SK-N-SH (cell line): Measurements from ENCODE around the gene MYO15A. TPM values are rescaled to one million over a fixed set of nuclear protein-coding genes. Genes with fewer than 3 reads are reported as not detected.

Source experiments
- CTCF ChIA-PET: fragments of 300-600, 350-600 bp; formaldehyde crosslinking; extraction: SDS; loops from one replicate; lab custom pipeline; 2021; lab: Yijun Ruan, JAX
- POLR2A ChIA-PET: fragments of 350-600 bp; sonication (Branson Sonifier 250); formaldehyde crosslinking; extraction: SDS; loops from one replicate; lab custom pipeline; 2020; ENCODE audit warnings: antibody characterized with exemption, inconsistent platforms; lab: Yijun Ruan, JAX
- DNase-seq: peaks from one replicate; pipeline ENCODE4 v3.0.0; 2012
- H2AFZ ChIP-seq: fragments of 200-600 bp; sonication (generic); 2 replicates; pipeline ENCODE4 v1.8.1; 2016; ENCODE audit warnings: antibody characterized with exemption, mild to moderate bottlenecking, low read depth
- H3F3A ChIP-seq: fragments of 200-600 bp; sonication (generic); replicated peaks from 2 replicates; pipeline ENCODE3; 2016; ENCODE audit warnings: antibody characterized with exemption, mild to moderate bottlenecking; ENCODE audit not compliant: insufficient read depth
- H3K27ac ChIP-seq, 2 experiments: fragments of 200-500 bp in 1 of 2; fragments of 200-600 bp in 1 of 2; sonication (Bioruptor generic) in 1 of 2; sonication (generic), shearing (Covaris generic) in 1 of 2; 2 replicates each; pipeline versions ENCODE4 v1.5.1 to v1.6.1; 2014 to 2016; ENCODE audit warnings: low read depth in 2 of 2, inconsistent platforms in 1 of 2, low read length in 1 of 2, mild to moderate bottlenecking in 1 of 2, mixed read lengths in 1 of 2
- H3K27me3 ChIP-seq: fragments of 200-600 bp; sonication (generic), shearing (Covaris generic); 2 replicates; pipeline ENCODE4 v1.6.1; 2016; ENCODE audit warnings: mixed run types; ENCODE audit not compliant: insufficient read depth
- H3K36me3 ChIP-seq, 2 experiments: fragments of 200-500 bp in 1 of 2; fragments of 200-600 bp in 1 of 2; sonication (Bioruptor generic) in 1 of 2; sonication (generic) in 1 of 2; replicated peaks in 1 of 2; 2 replicates each; pipeline versions ENCODE3 to v1.5.1; 2014 to 2016; ENCODE audit warnings: low read length in 1 of 2, mild to moderate bottlenecking in 1 of 2; ENCODE audit not compliant: insufficient read depth in 2 of 2, control insufficient read depth in 1 of 2
- H3K4me1 ChIP-seq, 2 experiments: fragments of 200-500 bp in 1 of 2; fragments of 200-600 bp in 1 of 2; sonication (Bioruptor generic) in 1 of 2; sonication (generic), shearing (Covaris generic) in 1 of 2; 2 replicates each; pipeline versions ENCODE4 v1.5.1 to v1.6.1; 2014 to 2016; ENCODE audit warnings: low read depth in 1 of 2, low read length in 1 of 2, mixed run types in 1 of 2; ENCODE audit not compliant: insufficient read depth in 2 of 2, control insufficient read depth in 1 of 2
- H3K4me2 ChIP-seq: fragments of 200-600 bp; sonication (generic), shearing (Covaris generic); 2 replicates; pipeline ENCODE4 v1.6.1; 2017; ENCODE audit warnings: mixed run types
- H3K4me3 ChIP-seq, 2 experiments: fragments of 200-500 bp in 1 of 2; fragments of 200-600 bp in 1 of 2; sonication (Bioruptor generic) in 1 of 2; sonication (generic), shearing (Covaris generic) in 1 of 2; 2 replicates each; pipeline versions ENCODE4 v1.5.1 to v1.8.1; 2014 to 2016; ENCODE audit warnings: low read depth in 2 of 2, inconsistent platforms in 1 of 2, low read length in 1 of 2, mild to moderate bottlenecking in 1 of 2, mixed read lengths in 1 of 2, moderate library complexity in 1 of 2
- H3K79me2 ChIP-seq: fragments of 200-600 bp; sonication (generic); 2 replicates; pipeline ENCODE4 v1.8.1; 2017; ENCODE audit warnings: mild to moderate bottlenecking; ENCODE audit not compliant: insufficient read depth
- H3K9ac ChIP-seq: fragments of 200-600 bp; sonication (generic); 2 replicates; pipeline ENCODE4 v1.6.1; 2017; ENCODE audit warnings: mixed run types
- H3K9me2 ChIP-seq: fragments of 200-600 bp; sonication (generic); 2 replicates; pipeline ENCODE4 v1.6.1; 2017; ENCODE audit warnings: mixed run types
- H3K9me3 ChIP-seq: fragments of 200-600 bp; sonication (generic); 2 replicates; pipeline ENCODE4 v1.6.1; 2017; ENCODE audit warnings: mixed run types, mild to moderate bottlenecking, moderate library complexity
- H4K20me1 ChIP-seq: fragments of 200-600 bp; sonication (generic); 2 replicates; pipeline ENCODE4 v1.6.1; 2017; ENCODE audit warnings: mild to moderate bottlenecking, mixed run types; ENCODE audit not compliant: insufficient read depth
- ELF1 ChIP-seq: IDR thresholded peaks from 2 replicates; pipeline ENCODE4 v1.4.0; 2012
- EP300 ChIP-seq, 2 experiments: IDR thresholded peaks; 2 replicates each; pipeline versions ENCODE4 v1.4.0 to v1.6.1; 2012; ENCODE audit warnings: borderline replicate concordance in 1 of 2, low read depth in 1 of 2, low read length in 1 of 2
- EZH2phosphoT487 ChIP-seq: fragments of 200-600 bp; sonication (generic); IDR thresholded peaks from 2 replicates; pipeline ENCODE4 v1.6.1; 2017; ENCODE audit warnings: low read depth, mixed run types, mild to moderate bottlenecking, antibody characterized with exemption, moderate library complexity, borderline replicate concordance
- FOSL2 ChIP-seq: IDR thresholded peaks from 2 replicates; pipeline ENCODE4 v1.4.0; 2012; ENCODE audit warnings: low read depth, mild to moderate bottlenecking, moderate library complexity, borderline replicate concordance
- FOXM1 ChIP-seq: IDR thresholded peaks from 2 replicates; pipeline ENCODE4 v1.4.0; 2012; ENCODE audit warnings: low read depth, mild to moderate bottlenecking
- GATA2 ChIP-seq: sonication (generic); formaldehyde crosslinking; IDR thresholded peaks from 2 replicates; pipeline ENCODE4 v1.5.0; 2020; ENCODE audit warnings: mild to moderate bottlenecking, missing genetic modification reagents
- JUND ChIP-seq: IDR thresholded peaks from 2 replicates; pipeline ENCODE4 v1.4.0; 2012
- MEF2A ChIP-seq: IDR thresholded peaks from 2 replicates; pipeline ENCODE4 v1.4.0; 2012; ENCODE audit warnings: low read depth, borderline replicate concordance
- MXI1 ChIP-seq: IDR thresholded peaks from 2 replicates; pipeline ENCODE4 v1.6.1; 2012; ENCODE audit warnings: mild to moderate bottlenecking, low read depth, low read length, improper control_type of control experiment
- NRF1 ChIP-seq: IDR thresholded peaks from 2 replicates; pipeline ENCODE4 v1.6.1; 2012; ENCODE audit warnings: low read depth, mild to moderate bottlenecking, low read length
- RCOR1 ChIP-seq: fragments of 150-350 bp; IDR thresholded peaks from 2 replicates; pipeline ENCODE4 v1.6.1; 2017; ENCODE audit warnings: antibody characterized with exemption, low read length
- RFX5 ChIP-seq: IDR thresholded peaks from 2 replicates; pipeline ENCODE4 v1.6.1; 2012; ENCODE audit warnings: mild to moderate bottlenecking, improper control_type of control experiment, low read length
- RXRA ChIP-seq: IDR thresholded peaks from 2 replicates; pipeline ENCODE4 v1.4.0; 2012; ENCODE audit warnings: low read depth, mild to moderate bottlenecking, borderline replicate concordance
- SIN3A ChIP-seq: IDR thresholded peaks from 2 replicates; pipeline ENCODE4 v1.6.1; 2012; ENCODE audit warnings: low read depth, mild to moderate bottlenecking, low read length, moderate library complexity, borderline replicate concordance
- SMC3 ChIP-seq: IDR thresholded peaks from 2 replicates; pipeline ENCODE4 v1.6.1; 2012; ENCODE audit warnings: low read depth, low read length, improper control_type of control experiment
- TAF1 ChIP-seq: IDR thresholded peaks from 2 replicates; pipeline ENCODE4 v1.6.1; 2012; ENCODE audit warnings: low read depth, mild to moderate bottlenecking, low read length, moderate library complexity, borderline replicate concordance
- YY1 ChIP-seq: IDR thresholded peaks from 2 replicates; pipeline ENCODE4 v1.4.0; 2012; ENCODE audit warnings: low read depth, mild to moderate bottlenecking
- whole genome bisulfite sequencing: methylation state at CpG from one replicate; pipeline ENCODE4 v1.1.6; 2017; ENCODE audit warnings: low lambda C conversion rate; 5-methylcytosine and 5-hydroxymethylcytosine counted together
- polyA plus RNA-seq, 3 experiments: library from polyadenylated mRNA; depleted of rRNA; stranded (reverse); fragments of >200 nt; gene quantifications; 2 replicates each; pipeline ENCODE4 v1.2.3, GENCODE V29; 2012
- TF ChIP-seq, protein P1 (sequence below): IDR thresholded peaks from 2 replicates; pipeline ENCODE4 v1.4.0; 2012; ENCODE audit warnings: low read depth, borderline replicate concordance
- TF ChIP-seq, protein P2 (sequence below): fragments of 150-350 bp; IDR thresholded peaks from 2 replicates; pipeline ENCODE4 v1.6.1; 2016; ENCODE audit warnings: mild to moderate bottlenecking, low read depth, low read length
- TF ChIP-seq, protein P3 (sequence below): fragments of 150-350 bp; IDR thresholded peaks from 2 replicates; pipeline ENCODE4 v1.6.1; 2017; ENCODE audit warnings: antibody characterized with exemption, low read length, low read depth, borderline replicate concordance

MYO15A gene
- polyA plus RNA-seq, 1 of the 3 experiments (the other 2 are of a cell fraction): 0.43 TPM

DNA sequence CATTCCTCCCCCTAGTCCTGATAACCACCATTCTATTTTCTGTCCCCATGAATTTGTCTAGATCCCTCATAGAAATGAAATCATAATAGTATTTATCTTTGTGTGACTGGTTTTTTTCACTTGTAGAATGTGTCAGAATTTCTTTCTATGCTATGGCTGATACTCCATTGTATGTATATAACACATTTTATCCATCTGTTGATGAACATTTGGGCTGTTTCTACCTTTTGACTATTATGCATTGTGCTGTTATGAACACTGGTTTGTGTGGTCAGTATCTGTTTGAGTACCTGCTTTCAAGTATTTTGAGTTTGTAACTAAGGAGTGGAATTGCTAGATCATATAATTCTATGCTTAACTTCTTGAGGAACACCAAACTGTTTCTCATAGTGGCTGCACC is 36.8 kb upstream of the MYO15A start:
- H3K36me3 ChIP-seq: no peaks in the 10 kb centered on the region
- CTCF ChIA-PET: no interaction called here
- no peaks in the 10 kb centered on the region for H3K9me3 ChIP-seq
- no peak overlapping the region for H3K4me3 ChIP-seq
- H3K4me2 ChIP-seq: no peak overlapping the region
- no peaks in the 10 kb centered on the region for H3K27me3 ChIP-seq
- H3F3A ChIP-seq: peaks cover 4% of the 10 kb centered on the region
- H3K9me2 ChIP-seq: no peaks in the 10 kb centered on the region
- TF ChIP-seq FOXM1 (no peak), NRF1 (no peak), MXI1 (no peak), JUND (no peak), RFX5 (no peak), RCOR1 (no peak), SIN3A (no peak), YY1 (no peak), MEF2A (no peak), RXRA (no peak), GATA2 (no peak), ELF1 (no peak), EP300 (IDR thresholded peaks at IDR 0.05; ENCODE audit: borderline replicate concordance in 1 of 2, low read depth in 1 of 2, low read length in 1 of 2) (no peak), FOSL2 (no peak)
- TF ChIP-seq, protein P1, sequence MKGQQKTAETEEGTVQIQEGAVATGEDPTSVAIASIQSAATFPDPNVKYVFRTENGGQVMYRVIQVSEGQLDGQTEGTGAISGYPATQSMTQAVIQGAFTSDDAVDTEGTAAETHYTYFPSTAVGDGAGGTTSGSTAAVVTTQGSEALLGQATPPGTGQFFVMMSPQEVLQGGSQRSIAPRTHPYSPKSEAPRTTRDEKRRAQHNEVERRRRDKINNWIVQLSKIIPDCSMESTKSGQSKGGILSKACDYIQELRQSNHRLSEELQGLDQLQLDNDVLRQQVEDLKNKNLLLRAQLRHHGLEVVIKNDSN: no peak
- TF ChIP-seq, protein P2, sequence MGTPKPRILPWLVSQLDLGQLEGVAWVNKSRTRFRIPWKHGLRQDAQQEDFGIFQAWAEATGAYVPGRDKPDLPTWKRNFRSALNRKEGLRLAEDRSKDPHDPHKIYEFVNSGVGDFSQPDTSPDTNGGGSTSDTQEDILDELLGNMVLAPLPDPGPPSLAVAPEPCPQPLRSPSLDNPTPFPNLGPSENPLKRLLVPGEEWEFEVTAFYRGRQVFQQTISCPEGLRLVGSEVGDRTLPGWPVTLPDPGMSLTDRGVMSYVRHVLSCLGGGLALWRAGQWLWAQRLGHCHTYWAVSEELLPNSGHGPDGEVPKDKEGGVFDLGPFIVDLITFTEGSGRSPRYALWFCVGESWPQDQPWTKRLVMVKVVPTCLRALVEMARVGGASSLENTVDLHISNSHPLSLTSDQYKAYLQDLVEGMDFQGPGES: no peak
- H3K9ac ChIP-seq: no peak overlapping the region
- no peak for DNase-seq
- H3K79me2 ChIP-seq: no peaks in the 10 kb centered on the region
- no peak overlapping the region for H3K27ac ChIP-seq
- POLR2A ChIA-PET: no interaction called here
- H3K4me1 ChIP-seq: peaks cover 0 to 2% of the 10 kb centered on the region in 2 experiments; a peak in 1 of 4 replicates
- no peak overlapping the region for H2AFZ ChIP-seq
- H4K20me1 ChIP-seq: no peaks in the 10 kb centered on the region

DNA sequence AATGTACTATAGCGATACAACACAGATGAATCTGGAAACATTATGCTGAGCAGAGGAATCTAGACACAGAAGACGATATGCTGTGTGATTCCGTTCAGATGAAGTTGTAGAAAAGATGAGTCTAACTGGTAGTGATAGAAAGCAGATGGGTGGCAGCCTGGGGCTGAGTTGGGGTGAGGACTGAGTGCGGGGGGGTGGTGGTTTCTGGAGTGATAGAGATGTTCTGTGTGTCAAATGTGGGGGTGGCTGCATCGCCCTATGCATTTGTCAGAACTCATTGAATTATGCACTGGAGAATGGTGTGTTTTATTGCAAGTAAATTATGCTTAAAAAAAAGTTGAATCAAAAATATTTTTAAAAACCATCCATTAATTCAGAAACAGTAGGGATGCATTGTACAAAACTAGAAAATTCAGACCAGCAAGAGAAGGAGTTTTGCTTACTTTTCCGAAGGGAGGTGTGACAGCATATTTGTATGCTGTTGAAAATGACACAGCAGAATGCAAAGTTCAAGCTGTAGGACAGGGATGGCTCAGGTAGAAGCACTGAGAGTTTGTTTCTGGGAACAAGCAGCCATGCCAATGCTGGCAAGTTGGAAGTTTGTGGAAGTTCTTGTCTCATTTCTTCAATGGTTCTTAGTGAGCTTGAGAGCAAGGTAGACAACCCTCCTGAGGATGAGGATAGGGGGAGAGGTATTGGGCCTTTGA is 33.8 kb upstream of the MYO15A start:
- no peaks in the 10 kb centered on the region for H3K9me2 ChIP-seq
- no peak overlapping the region for H3K4me3 ChIP-seq
- H3K4me1 ChIP-seq: peaks cover 0 to 2% of the 10 kb centered on the region in 2 experiments; a peak in 1 of 4 replicates
- H3K79me2 ChIP-seq: no peaks in the 10 kb centered on the region
- no peaks in the 10 kb centered on the region for H4K20me1 ChIP-seq
- peak; percentile 61 for DNase-seq
- no peak overlapping the region for H3K27ac ChIP-seq
- ChIA-PET CTCF (no interaction called here), POLR2A (no interaction called here)
- H3F3A ChIP-seq: peaks cover 4% of the 10 kb centered on the region
- H3K9ac ChIP-seq: no peak overlapping the region
- no peak overlapping the region for H3K4me2 ChIP-seq
- no peaks in the 10 kb centered on the region for H3K36me3 ChIP-seq
- H2AFZ ChIP-seq: no peak overlapping the region
- H3K9me3 ChIP-seq: no peaks in the 10 kb centered on the region
- TF ChIP-seq GATA2: no peak
- TF ChIP-seq RCOR1: no peak
- no peak for TF ChIP-seq EZH2phosphoT487
- no peak for TF ChIP-seq TAF1
- TF ChIP-seq SMC3: no peak
- TF ChIP-seq NRF1: no peak
- TF ChIP-seq, protein P3, sequence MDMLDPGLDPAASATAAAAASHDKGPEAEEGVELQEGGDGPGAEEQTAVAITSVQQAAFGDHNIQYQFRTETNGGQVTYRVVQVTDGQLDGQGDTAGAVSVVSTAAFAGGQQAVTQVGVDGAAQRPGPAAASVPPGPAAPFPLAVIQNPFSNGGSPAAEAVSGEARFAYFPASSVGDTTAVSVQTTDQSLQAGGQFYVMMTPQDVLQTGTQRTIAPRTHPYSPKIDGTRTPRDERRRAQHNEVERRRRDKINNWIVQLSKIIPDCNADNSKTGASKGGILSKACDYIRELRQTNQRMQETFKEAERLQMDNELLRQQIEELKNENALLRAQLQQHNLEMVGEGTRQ: no peak
- no peaks in the 10 kb centered on the region for H3K27me3 ChIP-seq
- WGBS: 51% methylated on average over 6 of the region's 6 CpGs
